HG02840 (cell line): ENCODE data around the gene RAB40B.
"Not testable (repeated sequence)": the region's sequence is repeated elsewhere in the genome, so short reads cannot be mapped to it uniquely, and the experiment has no call there.

Source experiments
- ATAC-seq: cut with Tn5 transposase; IDR thresholded peaks from one replicate; pipeline ENCODE4 v1.9.1; 2021; ENCODE audit warnings: mild to moderate bottlenecking, moderate library complexity, moderate number of reproducible peaks; ENCODE audit not compliant: unreplicated experiment, low FRiP score

Gene RAB40B

GRCh38 chr17:82655523-82655922, 43.0 kb downstream of the RAB40B start:
- ATAC-seq = no peak

DNA sequence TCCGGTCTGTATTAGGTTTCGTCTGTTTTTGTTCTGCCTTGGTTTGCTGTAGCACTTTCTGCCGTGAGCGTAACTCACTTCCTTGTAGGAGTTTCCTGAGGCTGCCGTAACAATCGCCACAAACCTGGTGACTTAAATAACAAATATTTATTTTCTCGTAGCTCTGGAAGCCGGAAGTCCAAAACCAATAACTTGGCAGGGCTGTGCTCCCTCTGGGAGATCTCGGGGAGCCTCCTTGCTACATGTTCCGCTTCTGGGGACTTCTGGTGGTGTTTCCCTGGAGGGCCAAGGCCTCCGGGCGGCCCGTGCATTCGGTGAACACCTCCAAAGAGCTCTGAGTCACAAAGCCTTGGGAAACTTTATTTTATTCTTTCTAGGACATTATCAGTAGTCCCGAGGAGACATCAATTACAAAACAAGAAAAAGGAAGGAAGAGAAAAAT, 43.4 kb downstream of the RAB40B start:
- no peak for ATAC-seq

GRCh38 chr17:82654611-82655010, 43.9 kb downstream of the RAB40B start:
- not testable (repeated sequence) for ATAC-seq

DNA sequence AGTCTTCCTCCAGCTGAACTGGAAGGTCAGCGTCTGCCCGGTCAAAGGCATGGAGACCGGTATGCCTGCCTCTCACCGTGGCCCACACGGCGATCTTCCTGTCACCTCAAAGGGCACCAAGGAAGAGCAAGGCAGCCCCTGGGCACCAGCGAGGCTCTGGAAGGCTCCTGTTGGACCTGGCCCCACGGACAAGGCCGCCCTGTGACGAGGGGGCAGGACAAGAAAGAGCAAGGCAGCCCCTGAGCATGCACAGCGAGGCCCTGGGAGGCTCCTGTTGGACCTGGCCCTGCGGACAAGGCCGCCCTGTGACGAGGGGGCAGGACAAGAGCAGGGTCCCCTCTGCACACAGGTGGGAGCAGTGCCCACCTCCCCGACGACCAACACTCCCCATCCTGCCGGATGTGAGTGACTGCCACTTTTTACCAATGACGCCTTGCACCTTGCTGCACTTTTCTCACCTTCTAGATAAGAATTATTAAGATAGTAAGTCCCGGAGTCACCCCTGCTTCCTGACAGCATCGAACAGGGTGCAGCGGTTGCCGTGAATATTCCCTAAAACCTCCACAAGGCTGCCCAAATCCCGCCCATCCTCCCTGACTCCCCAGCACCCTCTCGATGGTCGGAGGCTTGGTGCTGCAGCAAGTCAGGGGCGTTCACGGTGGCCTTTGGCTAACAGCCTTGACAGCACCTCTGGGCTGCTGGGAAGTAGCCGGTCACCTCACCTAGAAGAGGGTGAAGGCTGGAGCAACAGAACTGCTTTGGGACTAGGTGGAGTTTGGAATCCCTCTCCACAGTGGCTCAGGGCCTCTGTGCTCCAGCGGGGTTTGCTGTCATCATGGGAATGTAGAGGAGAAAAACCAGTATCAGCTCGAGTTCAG, 44.6 kb downstream of the RAB40B start:
- ATAC-seq = no peak

DNA sequence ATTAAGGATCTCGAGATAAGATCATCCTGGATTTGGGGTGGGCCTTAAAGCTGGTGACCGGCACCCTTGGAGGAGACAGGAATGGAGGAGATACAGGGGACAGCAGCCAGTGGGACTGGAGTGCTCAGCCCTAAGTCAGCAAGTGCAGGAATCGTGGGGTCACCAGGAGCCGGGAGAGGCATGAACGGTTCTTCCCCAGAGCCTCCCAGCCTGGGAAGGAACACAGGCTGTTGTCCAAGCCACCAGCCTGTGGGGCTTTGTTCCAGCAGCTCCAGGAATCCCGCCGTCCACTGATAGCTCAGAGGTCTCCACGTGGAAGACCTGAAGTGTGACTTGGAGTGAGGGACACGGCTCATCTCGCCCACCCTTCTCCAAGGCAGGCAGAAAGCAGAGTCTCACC, 47.8 kb downstream of the RAB40B start:
- ATAC-seq = no peak

DNA sequence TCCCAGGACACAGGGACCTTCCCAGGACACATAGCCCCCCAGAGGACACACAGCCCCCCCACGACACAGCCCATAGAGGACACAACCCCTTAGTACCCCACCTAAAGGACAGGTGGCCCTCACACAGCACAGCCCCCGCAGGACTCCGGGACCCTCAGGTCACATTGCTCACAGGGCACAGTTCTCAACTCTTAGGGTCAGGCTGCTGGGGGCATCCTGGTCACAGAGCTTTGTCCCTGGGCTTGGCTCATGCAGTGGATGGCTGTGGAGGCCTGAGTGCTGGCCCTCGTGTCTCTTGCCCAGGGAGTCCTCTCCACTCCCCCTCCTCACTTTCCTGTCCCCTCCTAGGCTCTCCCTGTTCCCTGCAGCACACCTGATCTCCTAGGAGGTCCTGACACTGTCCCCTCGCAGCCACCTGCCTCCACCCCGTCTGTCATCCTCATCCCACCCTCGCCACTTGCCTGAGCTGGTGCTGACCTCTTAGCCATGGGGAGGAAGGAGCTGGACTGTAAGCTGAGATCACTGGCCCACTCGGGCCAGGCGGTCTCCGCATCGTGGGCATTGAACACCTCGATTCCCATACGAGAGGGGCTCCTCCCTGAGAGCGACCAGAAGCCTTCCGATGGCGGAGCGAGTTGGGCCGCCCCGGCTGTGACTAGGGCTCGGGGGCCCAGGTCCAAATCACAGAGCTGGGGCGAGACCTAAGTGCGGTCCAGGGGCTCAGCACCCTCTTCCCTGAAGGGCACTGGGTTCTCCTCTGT, 48.8 kb downstream of the RAB40B start:
- ATAC-seq = no peak

DNA sequence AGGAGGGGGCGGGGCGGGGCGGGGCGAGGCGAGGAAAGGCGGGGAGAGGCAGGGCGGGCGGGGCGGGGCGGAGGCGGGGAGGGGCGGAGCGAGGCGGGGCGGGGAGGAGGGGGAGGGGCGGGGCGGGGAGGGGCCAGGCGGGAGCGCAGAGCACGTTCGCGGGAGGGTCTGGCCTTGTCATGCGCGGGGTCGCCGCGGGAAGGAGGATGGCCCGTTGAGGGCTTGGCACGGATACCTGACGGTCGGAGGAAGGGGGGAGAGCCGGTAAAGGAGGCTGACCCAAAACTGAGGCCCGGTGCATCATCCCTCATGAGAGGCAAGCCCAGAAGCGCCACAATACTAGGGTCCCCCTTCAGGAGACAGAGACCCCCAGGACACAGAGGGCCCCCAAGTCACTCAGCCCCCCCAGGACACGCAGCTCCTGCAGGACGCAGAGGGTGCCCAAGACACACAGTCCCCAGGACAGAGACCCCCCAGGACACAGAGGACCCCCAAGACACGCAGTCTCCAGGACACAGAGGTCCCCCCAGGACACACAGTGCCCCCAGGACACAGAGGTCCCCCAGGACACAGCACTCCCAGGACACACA, 49.7 kb downstream of the RAB40B start:
- no peak for ATAC-seq

DNA sequence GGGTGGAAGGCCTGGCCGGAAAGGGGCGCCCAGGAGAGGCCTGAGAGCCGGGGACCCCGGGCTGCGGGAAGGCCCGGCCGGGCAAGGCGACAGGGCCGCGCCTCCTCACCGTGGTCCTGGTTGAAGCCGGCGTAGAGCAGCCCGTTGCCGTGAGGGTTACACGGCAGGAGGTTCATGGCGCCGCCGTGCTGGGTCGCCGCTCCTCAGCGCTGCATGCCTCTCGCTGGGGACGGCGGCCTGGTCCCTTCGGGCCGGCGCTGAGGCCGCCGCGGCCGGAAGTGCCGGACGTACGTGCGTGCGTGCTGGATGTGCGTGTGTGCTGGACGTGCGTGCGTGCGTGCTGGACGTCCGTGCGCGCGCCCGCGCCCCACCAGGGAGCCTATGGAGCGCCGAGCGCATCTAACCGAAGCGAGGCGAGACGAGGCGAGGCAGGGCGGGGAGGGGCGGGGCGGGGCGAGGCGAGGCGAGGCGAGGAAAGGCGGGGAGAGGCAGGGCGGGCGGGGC, 50.3 kb downstream of the RAB40B start, which contains the start of gene WDR45B:
Gene WDR45B (minus strand): TSS at position 280 of the 504 bp plus-strand sequence. CDS start 104 bp downstream, at position 176.
- peak; percentile 88 for ATAC-seq

DNA sequence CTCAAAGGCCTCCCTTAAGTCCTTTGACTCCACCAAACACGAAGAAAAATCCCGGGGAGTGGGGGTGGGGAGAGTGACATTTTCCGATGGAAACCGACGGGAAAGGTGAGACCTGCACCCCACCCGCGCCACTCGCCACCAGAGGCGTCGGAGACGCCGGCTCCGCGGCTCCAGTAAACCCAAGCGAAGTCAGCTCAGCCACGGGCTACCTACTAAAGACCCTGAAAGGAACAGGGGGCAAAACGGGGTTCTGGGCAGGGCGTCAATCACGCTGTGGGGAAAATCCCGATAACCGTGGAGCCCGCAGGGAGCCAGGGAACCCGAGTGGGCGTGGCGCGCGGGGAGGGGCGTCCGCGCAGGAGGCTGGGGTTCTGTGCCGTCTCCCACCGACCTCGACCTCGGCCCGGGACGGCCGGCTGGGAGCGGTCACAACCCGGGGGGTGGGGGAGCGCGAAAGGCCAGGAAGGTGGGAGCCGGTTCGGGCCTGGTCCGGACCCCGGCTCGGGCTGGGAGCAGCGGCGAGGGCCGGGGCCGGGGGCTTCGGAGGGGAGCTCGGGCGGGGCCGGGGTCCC, 50.8 kb downstream of the RAB40B start:
- ATAC-seq = peak; percentile 29

DNA sequence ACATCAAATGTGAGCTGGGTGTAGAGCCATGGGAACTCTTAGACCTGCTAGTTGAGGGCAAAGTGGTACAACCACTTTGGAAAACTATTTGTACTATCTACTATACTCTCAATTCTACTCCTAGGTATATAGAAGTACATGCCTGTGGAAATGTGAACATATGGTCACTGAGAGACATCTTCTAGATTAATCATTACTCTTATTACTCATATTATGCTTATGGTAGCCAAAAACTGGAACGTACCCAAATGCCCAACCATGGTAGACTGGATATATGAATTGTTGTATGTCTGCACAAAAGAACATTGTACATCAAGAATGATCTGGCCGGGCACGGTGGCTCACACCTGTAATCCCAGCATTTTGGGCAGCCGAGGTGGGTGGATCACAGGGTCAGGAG, 53.0 kb downstream of the RAB40B start:
- ATAC-seq = no peak

GRCh38 chr17:82644148-82644547, 54.4 kb downstream of the RAB40B start:
- ATAC-seq = no peak

GRCh38 chr17:82642022-82642421, 56.5 kb downstream of the RAB40B start:
- ATAC-seq = no peak

GRCh38 chr17:82640036-82640435, 58.5 kb downstream of the RAB40B start:
- no peak for ATAC-seq

GRCh38 chr17:82639628-82640027, 58.9 kb downstream of the RAB40B start:
- ATAC-seq = no peak

GRCh38 chr17:82638183-82638773, 60.2 kb downstream of the RAB40B start:
- ATAC-seq = no peak

DNA sequence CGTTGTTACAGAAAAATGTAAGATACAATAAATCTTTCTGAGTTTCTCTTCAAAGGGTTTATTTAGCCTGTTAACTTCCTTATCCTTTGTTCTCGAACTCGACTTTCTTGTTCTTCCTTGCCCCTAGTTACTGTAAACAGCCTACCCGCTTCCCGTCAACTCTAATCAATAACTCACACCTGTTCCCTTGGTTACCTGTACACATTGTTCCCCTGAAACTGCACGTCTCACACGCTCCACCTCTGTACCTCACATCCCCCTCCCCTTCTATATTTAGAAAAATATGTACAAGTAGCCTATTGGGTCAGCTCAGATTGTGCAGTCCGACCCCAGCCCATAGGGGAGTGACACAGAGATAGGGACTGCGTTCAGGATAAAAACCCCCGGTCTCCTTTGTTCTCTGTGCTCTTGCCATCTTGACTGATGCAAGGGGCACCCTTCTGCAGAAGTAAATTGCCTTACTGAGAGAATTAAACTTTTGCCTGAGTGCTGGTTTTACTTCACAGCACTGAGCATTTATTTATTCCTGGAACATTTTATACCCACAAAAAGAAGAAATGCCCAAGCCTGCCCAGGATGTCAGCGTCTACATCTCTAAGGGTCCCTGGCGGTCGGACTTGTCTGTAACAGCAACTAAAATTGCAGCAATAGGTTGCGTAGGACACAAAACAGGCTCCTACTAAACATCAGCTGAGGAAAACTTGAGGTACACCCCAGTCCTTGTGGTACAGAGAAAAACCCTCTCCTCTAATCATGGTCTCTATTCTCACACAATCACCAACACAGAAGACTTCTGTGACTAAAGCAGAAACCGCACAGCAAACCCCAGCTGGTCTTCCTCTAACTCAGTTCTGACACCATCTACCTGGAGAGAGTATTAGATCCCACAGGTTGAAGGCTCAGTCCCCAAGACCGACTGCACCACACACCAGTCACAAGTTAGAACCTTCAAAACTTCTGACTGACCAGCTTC, 61.6 kb downstream of the RAB40B start:
- no peak for ATAC-seq

- ATAC-seq = no peak
Observed at GRCh38 chr17:82633343-82633742, 65.2 kb downstream of the RAB40B start.

DNA sequence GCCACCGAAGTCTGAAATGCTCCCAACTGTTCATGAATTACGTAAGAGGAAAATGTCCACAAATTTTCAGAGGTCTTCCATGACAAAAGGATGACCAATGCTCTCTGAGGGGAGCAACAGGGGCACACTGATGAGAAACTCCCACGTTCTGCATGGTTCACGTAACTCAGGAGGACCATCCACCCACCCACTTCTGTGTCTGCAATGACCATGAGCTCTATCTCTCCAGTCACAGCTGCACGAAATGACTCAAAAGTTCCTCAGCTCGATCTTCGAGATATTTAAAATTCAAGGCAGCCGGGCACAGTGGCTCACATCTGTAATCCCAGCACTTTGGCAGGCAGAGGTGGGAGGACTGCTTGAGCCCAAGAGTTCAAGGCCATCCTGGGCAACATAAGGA, 66.0 kb downstream of the RAB40B start:
- ATAC-seq = no peak

DNA sequence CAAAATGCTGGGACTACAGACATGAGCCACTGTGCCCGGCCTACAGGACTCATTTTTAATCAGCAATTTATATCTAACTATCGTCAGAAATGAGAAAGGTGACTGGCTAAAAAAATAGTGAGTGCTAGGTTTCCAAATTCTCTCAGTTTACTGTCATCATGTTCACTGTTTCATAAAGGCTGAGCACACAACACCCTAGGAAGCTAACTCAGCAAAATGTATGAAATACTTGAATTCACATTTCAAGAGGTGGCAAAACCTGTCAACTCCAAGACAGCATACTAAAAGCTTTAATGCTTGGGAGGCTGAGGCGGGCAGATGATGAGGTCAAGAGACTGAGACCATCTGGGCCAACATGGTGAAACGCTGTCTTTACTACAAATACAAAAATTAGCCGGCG, 67.0 kb downstream of the RAB40B start:
- ATAC-seq = no peak
